HG03457 (cell line): ENCODE results near the gene ACADSB.

ENCODE experiments used
- ATAC-seq: cut with Tn5 transposase; IDR thresholded peaks from one replicate; pipeline ENCODE4 v1.9.1; 2021; ENCODE audit warnings: moderate number of reproducible peaks; ENCODE audit not compliant: unreplicated experiment

Gene ACADSB

DNA sequence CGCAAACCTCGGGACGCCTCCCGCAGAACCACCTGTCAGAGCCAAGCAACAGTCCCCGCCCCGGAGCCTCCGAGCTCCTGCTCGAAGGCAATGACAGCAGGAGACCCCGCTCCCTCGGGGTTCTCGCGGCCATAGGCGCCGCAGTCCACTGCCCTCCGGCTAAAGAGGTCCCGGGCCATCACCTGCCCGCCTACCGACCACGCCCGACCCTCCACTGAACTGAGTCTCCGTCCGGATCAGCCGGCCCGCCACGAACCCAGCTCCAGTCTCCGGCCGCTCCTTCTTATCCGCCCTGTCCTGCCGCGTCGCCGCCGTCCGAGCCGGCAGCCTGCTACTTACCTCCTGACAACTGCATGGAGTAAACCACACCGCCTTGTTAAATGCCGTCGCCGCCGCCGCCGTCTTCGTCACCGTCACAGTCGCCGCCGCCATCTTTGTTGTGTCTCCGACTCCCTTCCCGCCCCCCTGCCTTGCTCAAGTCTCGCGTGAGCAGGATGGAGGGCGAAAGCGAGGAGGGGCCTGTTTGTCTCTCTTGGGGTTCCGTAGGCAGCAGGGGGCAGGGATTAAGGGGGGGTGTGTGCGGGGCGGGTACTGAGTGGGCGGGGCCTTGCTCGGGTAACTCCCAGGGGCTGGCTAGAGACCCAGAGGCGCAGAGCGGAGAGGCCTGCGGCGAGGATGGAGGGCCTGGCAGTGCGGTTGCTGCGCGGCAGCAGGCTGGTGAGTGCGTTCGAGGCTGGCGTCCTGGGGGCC, at the start of gene ACADSB, which contains the start of gene IKZF5:
TSS of gene ACADSB (plus strand) at position 652 of the 750 bp plus-strand sequence. CDS start at position 676, 24 bp downstream.
TSS of gene IKZF5 (minus strand) at position 441 of the 750 bp plus-strand sequence. CDS start 10,170 bp downstream, outside the sequence.
- ATAC-seq: peak; percentile 80

DNA sequence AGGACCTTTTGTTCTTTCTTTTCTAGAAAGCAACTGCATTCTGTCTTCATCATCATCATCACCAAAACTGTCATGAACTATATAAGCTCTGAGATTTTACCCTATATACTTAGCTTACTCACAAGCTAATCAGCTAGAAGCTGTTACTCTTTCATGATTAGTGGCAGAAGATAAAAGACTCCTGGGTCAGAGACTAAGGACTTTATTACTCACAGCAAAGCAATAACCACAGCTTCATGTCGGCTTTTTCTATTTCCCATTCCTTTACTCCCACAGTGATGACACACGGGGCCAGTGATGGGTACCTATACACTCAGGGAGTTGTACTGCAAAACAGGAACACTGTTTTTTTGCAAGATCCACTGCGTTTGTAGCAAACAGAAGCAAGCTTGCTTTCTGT, 46.4 kb upstream of the ACADSB start:
- ATAC-seq: no peak

GRCh38 chr10:122966879-122967278, 41.9 kb upstream of the ACADSB start:
- ATAC-seq: no peak

DNA sequence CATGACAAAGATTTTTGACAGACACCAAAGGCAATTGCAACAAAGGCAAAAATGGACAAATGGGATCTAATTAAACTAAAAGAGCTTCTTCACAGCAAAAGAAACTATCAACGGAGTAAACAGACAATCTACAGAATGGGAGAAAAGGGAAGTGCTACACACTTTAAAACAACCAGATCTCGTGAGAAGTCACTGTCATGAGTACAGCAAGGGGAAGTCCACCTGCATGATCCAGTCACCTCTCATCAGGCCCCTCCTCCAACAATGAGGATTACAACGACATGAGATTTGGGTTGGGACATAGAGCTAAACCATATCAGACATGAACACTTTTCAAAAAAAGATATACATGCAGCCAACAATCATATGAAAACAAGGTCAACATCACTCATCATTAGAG, 40.1 kb upstream of the ACADSB start:
- ATAC-seq: no peak

GRCh38 chr10:122974023-122974422, 34.8 kb upstream of the ACADSB start:
- no peak for ATAC-seq

GRCh38 chr10:122974543-122975064, 34.2 kb upstream of the ACADSB start:
- no peak for ATAC-seq

GRCh38 chr10:122980209-122981065, 28.4 kb upstream of the ACADSB start, which contains the start of gene PSTK:
TSS of gene PSTK (plus strand) at chr10:122980401. CDS start at chr10:122980480, 79 bp downstream.
- ATAC-seq: peak; percentile 93

DNA sequence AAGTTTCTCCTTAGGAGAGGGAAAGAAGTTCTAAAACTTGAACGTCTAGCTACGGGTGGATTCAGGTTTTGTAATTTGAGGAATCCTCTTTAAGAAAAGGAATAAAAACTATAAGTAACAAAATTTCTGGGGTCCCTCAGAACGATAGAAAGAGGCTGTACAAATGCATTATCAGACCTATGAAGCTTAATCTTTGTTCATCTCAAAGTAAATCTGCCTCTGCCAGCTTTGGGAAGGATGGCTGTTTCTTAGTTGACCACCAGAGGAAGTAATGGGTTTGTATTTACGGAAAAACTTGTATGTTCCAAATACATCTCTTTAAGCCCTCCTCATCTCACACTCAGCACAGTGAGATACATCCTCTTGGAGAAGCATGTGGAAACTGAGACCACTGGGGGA, 27.7 kb upstream of the ACADSB start:
- no peak for ATAC-seq

- ATAC-seq: no peak
Observed at GRCh38 chr10:122983898-122984297, 24.9 kb upstream of the ACADSB start.

DNA sequence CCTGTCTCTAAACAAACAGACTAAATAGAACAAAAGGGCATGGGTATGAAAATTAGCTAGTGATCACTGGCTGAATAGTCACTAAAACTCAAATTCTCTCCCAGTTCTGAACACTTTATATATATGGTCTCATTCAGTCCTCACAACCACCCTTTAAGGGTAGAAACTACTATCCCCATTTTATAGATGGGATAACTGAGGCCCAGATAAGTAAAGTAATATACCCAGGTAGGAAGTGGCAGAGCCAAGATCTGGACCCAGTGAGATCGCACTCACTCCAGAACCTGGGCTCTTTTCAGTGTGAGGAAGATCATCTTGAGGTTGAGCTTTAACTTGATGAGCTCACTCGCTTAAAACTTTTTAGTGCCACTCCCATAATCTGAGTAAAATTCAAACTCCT, 24.1 kb upstream of the ACADSB start:
- no peak for ATAC-seq

DNA sequence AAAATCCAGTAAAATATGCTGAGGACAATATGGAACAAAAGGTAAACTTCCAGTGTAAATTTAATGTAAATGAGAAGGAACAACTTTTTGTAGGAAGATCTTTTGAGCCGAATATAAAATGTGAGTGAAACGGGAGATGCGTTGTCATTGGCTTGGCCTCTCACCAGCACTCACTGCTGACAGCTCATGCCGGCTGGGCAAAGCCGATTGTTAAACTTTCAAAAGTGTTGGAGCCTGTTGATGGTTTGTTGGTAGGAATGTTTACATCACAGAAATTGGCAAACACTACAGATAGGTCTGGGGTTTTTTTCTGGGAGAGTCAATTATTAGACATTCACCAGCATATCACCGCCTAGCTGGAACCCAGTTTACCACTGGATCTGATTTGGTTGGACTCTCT, 22.5 kb upstream of the ACADSB start:
- ATAC-seq: no peak

DNA sequence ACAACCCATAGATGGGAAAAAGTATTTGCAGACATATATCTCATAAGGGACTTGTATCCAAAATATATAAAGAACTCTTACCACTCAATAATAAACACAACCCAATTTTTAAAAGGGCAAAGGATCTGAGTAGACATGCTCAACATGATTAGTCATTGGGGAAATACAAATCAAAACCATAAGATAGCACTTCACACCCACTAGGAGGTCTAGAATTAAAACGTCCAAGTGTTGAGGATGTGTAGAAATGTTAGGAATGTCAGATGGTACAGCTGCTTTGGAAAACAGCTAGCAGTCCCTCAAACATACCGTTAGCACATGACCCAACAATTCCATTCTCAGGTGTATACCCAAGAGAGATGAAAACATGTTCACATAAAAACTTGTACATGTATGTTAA, 20.3 kb upstream of the ACADSB start:
- ATAC-seq: no peak

DNA sequence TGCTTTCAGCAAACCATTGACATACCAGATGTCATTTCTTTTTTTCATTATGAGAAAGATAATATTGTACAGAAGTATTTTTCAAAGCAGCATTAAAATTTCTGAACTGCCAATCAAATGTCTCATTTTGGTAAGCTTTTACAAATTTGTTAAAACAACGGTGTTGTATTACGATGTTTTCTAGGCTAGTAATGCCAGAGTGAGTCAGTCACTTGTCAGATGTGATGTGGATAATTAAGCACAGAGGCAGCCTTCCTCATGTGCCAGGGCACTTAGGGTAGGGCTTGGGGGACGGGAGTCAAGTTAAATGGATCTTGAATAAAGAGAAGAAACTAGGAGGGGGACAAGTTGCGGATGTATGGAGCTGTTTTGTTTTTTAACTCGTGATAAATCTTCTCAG, 18.5 kb upstream of the ACADSB start:
- ATAC-seq: no peak

DNA sequence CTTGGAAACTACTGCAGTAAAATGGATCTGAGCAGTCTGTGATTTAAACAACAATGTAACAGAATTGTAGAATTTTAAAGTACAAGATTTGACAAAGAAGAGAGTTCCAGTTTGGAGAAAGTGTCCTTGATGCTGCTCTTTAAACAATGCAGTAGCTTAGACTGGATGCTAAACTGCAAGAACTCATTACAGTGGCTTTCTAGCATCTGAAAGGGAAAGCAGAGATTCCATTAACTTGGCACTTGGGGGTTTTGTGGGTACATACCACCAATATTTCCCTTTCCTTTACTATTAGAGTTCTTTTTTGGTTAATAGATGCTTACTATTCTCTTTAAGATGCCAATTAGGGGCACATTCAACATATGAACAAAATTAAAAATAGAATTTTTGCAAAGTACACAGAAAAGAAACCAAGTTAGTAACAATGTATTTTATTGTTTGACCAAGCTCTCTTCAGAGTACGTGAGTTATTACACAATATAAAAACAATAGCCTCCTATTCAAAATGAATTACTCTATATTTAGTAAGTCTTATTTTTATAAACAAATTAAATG, 16.7 kb upstream of the ACADSB start:
- no peak for ATAC-seq

DNA sequence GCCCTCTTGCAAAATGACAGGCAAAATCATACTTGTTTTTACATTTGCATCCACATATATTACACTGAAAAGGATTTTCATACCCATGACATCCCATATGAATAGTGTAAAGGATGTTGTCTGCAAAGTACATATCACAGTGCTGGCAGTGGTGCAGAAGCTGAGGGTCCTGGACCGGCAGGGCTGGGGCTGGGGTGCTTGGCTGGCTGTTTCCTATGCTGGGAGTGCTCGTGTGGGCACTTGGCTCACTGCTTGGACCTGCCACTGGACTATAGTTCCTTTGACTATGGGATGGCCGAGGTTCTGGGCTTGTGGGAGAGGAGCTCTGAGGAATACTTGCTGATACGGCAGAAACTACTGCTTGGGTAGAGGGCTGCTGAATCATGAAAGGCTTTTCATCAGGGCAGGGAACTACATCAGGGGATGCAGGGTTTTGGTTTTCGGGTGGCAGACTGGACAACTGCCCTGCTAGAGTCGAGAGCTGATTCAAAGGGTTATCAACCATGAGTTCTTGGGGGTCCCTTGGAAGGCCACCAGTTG, 14.9 kb upstream of the ACADSB start:
- no peak for ATAC-seq

- ATAC-seq: no peak
Observed at GRCh38 chr10:122995936-122996335, 12.9 kb upstream of the ACADSB start.

DNA sequence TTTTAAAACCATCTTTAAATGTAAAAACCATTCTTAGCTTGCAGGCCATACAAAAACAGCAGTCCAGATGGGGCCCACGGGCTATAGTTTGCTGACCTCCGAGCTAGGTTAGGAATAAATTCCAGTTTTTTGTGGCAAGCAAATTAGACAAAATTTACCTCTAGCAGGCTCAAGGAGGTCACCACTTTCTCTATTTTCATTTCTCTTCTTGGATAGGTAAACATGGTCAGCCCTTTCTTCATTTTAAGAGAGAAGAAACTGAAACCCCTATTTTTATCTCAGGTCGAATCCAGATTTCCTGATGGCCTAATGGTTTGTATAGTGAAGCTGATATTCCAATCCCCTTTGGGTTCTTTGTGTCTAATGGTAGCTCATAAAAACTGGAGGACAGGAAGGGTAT, 10.9 kb upstream of the ACADSB start:
- ATAC-seq: no peak

- ATAC-seq: no peak
Observed at GRCh38 chr10:122998360-122998917, 10.4 kb upstream of the ACADSB start.

- ATAC-seq: no peak
Observed at GRCh38 chr10:122998934-122999333, 9.9 kb upstream of the ACADSB start.

- ATAC-seq: no peak
Observed at GRCh38 chr10:122999347-122999746, 9.5 kb upstream of the ACADSB start.

- ATAC-seq: no peak
Observed at GRCh38 chr10:123000155-123000554, 8.7 kb upstream of the ACADSB start.
